NOMO-1 (cell line): ENCODE results near the gene BAIAP2L1.
"Not testable (repeated sequence)": the region's sequence is repeated elsewhere in the genome, so short reads cannot be mapped to it uniquely, and the experiment has no call there.

ENCODE experiments used
- DNase-seq, 2 experiments: peaks; one replicate each; lab custom pipeline; 2025; ENCODE audit not compliant: unreplicated experiment in 2 of 2; lab: John Stamatoyannopoulos, UW

BAIAP2L1 gene

DNA sequence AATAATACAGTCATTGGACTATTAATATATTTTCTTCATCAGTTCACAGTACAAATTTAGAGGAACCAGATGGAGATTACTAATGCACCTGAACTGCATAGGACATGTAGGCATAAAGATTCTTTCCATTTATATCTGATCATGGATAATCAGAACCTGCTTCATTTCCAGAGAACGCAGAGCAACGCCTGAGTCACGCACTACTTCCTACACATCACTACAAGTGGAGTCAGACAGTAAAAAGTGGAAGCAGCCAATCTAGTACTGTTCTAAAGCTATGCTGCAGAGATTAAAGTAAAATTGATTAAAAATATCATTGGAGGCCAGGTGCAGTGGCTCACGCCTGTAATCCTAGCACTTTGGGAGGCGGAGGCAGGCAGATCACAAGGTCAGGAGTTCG lies 76.1 kb downstream of the BAIAP2L1 start:
- DNase-seq: no peak

DNA sequence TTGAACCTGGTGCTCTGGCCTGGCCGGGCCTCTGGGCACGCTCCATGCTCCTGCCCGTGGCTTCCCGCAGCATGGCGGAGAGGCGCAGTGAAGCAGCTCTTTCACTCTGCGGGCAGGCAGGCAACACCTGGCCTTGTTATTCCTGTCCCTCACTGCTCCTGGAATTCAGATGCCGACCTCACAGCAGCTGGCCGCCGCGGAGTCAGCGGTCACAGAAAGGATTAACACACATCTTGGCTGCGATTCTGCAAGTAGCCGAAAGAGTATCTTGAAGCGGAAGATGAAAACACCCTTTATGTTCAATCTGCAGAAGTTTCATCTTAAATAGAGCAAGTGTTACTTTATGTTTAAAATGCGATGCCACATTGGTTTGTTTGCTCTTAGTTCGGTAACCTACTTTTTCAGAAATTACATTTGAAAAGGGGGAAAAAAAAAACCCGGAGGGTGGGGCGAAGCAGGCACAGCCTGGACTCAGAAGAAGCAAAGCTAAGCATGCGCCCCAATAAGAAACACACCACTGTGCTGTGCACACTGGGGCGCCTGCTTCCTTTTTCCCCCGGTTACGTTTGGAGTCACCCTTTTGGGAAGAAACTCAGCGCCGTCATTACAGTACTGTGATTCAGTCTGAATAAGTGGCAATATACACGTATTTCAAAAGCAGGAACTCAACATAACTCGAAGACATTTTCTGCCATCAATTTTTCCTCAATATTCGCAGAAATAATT lies 77.1 kb downstream of the BAIAP2L1 start:
- no peak for DNase-seq

DNA sequence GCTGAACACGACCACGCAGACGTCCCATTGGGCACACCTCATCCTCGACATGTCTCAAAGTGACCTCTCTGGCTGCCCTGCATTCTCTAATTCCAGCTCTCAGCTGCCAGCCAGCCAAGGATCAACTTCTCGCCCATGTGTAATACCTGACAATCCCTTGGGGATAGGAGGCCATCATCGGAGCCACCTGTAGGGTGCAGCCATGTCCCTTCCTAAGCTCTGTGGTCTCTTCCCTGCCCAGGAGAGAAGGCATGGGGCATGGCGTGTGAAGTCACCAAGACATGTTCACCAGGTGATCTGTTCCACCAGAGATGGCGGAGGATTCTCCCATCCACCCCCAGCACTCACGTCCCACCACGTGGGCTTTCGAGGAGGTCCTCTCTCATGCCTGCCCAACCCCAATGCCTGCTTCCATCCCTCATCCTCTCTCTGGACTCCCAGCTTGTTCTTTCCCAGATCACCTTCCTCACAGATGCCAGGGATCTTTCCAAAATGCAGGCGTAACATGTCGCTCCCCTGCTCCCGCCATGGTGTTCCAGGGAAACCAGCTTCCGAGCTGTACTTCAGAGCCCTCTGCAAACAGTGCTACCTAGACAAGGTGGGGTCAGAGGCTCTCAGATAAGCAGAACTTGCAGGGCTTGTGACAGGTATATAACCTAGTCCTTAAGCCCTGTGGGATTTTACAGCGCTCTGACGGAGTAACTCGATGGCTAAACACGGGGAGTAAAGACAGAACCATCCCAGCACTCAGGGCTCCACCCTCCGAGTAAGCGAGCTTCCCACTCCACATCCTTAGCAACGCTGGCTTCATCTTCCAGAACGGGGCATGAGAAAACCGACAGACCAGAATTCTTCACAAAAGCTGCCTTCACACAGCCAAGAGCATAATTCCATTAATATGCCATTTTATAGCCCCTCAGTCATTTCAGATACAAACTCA lies 78.3 kb downstream of the BAIAP2L1 start:
- no peak for DNase-seq

DNA sequence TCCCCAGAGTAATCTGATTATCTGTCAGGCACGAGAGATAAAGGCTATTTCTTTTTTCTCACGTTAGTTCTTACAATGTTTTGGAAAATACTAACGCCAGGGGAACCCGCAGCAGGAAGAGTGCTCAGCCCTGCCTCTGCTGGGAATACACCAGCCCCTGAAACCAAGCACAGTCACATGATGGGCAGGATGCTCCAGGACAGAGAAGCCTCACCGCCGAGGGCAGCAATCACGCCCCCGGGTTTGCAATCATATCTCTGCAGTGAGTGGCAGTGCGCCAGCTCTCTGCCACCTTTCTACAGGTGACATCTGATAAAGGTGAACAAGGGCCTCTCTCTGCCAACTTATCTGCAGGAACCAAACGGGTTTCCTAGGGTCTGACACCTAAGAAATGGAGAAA lies 79.6 kb downstream of the BAIAP2L1 start:
- no peak for DNase-seq

DNA sequence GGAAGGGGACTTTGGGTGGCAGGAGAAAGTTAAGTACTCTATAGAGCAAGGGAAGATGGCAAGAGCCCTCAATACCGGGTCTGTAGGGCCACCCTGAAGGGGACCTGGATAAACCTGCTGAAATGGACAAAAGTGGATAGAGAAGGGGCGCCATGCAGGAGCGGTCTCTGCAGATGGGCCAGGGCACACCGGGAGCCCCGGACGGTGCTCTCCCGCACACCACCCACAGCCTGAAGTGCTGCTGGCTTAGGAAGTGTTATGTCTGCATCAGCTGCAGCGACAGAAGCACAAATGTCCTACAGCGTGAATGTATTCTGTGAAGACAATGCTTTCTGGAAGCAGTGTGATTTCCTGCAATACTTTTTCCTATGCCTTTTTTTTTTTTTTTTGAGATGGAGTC lies 81.7 kb downstream of the BAIAP2L1 start:
- DNase-seq: no peak

DNA sequence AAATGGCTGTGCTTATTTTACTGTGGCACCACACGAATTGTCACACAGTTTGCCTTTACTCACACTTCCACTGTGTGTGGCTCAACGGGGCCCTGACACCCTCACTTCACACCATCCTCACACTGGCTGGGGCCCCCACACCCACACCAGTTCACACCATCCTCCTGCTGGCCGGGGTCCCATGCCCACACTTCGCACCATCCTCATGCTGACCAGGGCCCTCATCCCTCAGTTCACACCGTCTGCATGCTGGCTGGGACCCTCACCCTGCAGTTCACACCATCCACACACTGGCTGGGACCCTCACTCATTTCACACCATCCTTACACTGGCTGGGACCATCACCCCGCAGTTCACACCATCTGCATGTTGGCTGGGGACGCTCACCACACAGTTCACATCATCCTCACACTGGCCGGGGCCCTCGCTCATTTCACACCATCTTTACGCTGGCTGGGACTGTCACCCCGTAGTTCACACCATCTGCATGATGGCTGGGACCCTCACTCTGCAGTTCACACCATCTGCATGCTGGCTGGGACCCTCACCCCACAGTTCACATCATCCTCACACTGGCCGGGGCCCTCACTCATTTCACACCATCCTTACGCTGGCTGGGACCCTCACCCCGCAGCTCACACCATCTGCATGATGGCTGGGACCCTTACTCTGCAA lies 83.4 kb downstream of the BAIAP2L1 start:
- DNase-seq: no peak

DNA sequence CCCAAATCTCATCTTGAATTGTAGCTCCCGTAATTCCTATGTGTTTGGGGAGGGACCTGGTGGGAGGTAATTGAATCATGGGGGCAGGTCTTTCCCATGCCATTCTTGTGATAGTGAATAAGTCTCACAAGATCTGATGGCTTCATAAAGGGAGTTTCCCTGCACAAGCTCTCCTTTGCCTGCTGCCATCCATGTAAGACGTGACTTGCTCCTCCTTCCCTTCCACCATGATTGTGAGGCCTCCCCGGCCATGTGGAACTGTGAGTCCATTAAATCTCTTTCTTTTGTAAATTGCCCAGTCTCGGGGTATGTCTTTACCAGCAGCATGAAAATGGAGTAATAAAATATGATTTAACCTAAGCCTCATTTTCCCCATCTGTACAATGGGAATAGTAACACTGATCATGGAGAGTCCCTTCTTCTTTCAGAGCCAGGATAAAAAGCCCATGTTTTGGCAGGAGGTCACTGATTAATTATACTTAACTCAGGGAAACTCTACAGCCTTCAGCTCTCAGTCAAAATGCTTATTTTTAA lies 84.8 kb downstream of the BAIAP2L1 start:
- not testable (repeated sequence) for DNase-seq

DNA sequence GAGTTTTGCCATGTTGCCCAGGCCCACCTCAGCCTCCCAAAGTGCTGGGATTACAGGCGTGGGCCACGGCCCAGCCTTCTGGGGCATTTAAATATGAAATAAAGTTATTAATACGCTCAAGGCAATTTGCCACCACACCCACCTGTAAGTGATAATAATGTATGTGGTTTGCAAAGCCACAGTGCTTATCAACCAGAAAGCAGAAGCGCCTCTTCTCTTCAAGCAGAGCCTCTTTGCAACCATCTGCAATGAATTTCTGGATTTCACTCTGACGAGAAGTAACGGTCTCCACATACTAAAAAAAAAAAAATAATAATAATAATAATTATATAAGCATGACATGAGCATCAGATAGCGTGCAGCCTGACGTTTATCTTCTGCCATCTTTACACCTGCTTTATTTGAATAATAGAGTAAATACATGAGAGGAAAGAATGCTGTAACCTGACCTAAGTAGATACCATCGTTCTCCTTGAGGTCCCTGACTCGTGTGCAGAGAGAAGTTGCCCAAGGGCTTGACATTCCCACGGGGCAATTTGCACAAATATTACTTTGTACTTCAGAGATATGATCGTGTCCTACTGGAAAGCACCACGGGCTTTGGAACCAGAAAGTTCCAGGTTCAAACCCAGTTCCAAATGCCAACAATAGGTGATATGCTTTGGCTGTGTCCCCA lies 85.4 kb downstream of the BAIAP2L1 start:
- no peak for DNase-seq

DNA sequence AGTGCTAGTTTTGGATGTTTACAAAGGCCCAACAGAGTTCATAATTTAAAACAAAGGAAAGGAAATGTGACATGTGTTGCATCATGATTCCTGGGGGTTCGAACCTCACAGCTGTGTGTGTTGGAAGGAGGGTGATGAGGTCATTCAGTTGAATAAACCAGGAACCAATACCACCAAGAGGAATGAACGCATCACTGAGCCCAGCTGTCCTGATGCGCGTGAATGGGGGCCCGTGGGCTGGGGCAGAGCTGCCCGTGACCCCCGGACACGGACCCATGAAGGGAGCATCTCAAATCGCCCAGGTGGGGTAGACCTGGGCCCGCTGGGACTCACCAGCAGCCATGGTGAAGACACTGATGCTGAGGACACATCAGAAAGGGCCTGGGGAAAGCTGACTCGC lies 86.4 kb downstream of the BAIAP2L1 start:
- DNase-seq: no peak

DNA sequence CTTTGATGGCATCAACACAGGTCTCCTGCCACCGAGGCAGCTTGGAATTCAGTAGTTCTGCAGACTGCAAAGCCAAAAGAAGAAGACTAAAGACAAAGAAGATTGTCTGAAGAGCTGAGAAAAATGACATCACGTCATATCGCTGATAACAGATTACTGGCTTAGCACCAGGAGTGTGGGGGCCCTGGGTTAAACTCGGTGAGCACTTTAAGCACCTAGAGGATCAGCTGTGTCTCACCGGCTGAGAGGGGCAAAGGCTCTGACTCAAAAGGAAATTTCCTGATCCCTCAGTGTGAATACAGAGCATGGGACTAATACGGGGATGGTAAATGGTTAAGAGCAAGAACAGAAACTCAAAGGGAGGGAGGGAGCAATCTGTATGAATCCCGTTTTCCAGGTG lies 88.7 kb downstream of the BAIAP2L1 start:
- no peak for DNase-seq

DNA sequence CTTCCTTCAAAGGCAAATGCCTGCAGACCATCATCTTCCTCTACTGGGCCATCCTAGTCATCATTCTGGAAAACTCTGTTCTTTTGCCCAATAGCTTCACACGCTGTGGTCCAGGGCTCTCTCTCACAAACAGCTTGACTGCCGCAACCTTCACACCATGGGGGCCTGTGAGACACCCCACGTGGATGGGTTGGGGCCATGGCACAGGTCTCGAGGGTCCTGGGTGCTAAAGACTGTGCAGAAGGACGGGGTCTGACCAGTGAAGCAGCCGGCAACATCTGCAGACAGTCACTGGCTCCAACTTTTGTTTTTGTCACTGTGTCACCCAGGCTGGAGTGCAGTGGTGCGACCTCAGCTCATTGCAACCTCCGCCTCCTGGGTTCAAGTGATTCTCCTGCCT lies 91.3 kb downstream of the BAIAP2L1 start:
- no peak for DNase-seq

DNA sequence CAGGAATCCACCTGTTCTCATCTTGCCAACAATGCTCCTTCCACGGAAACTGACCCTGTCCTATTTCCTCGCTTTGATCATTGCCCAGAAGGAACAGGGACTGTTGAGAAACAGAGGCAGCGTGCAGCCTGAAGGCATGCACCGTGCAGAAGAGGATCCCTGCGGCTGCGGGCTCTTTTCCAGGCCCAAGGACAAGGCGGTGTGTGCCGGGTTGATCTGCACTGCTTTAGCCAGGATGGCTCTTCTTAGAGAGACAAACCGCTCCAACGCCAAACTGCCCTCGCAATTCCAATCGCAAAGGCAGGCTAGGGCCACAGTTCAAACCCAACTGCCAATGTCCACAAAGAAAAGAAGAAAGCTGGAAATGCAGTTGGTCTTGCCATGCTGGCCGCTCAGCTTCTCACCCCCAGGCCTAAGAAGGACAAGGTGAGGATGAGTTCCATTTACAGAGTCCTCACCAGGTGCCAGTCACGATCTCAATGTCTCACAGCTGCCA lies 92.9 kb downstream of the BAIAP2L1 start:
- DNase-seq: no peak

DNA sequence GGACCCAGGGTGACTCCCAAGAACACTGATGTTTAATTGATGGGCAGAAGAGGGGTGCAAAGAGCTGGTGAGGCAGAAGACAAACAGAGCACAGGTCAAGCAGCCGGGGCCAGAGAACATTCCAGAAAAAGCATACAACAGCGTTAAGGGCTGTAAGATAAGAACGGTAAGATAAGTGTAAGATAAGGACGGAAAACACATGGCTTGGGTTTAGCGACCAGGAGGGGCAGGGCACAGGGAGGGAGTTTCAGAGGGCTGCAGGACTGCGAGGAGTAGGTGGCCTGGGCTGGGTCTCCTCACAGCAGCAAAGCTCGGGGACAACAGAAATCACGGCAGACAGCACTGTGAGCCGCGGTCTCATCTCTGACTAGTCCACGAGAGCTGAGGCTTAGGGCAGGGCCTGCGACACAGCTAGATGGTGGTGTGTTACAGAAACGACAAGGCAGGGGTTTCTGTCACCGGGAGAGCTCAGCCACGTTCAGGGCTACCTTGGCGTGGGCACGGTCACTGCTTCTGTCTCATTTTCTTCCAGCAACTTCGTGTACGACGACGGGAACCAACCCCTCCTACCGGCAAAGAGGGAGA lies 94.8 kb downstream of the BAIAP2L1 start:
- DNase-seq: no peak

DNA sequence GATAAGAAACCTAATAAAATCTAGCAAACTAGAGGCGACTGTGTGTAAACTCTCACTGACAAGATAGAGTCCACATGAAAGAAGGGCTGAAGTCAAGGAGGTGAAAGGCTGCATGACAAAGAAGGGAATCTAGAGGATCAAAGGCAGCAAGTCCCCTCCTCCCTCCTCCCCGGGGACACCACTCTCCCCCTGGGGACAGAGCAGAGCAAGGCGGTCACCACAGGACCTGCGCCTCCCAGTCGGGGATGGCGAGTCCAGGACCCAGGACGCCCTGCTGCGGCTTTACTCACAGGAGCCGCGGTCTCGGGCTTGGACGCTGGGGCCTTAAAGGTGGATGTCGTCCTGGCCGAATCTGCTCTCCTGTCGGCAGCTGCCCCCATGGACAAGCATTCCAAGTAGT lies 97.0 kb downstream of the BAIAP2L1 start:
- no peak for DNase-seq

DNA sequence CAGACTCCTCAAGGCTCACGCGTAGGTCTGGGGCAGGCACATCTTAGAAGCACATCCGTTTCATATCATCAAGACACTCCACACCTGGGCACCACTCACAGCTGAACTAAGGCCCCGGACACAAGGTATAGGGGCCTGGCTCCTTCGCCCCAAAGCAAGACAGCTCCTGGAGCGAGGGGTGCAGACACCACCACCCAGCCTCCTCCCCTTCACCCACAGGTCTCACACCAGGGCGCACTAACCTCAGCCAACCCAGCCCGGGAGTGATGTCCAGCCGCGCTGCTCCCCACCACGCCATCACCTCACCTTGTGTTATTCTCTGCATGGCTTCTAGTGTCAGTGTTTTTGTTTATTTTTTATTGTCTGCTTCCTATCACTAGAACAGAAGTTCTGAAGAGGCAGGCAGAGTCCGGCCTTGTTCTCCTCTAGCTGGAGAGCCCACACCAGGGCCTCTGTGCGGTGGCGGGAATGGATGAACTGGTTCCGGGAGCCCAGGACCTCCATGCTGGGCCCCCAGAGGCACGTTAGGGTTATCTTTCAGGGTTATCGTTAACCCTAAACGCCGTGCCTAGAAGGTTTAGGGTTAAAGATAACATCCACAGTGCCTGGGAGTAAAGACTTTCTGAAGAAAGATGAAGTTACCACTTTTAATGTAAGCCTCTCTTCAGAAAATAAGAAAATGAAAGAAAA lies 97.6 kb downstream of the BAIAP2L1 start:
- DNase-seq: no peak

DNA sequence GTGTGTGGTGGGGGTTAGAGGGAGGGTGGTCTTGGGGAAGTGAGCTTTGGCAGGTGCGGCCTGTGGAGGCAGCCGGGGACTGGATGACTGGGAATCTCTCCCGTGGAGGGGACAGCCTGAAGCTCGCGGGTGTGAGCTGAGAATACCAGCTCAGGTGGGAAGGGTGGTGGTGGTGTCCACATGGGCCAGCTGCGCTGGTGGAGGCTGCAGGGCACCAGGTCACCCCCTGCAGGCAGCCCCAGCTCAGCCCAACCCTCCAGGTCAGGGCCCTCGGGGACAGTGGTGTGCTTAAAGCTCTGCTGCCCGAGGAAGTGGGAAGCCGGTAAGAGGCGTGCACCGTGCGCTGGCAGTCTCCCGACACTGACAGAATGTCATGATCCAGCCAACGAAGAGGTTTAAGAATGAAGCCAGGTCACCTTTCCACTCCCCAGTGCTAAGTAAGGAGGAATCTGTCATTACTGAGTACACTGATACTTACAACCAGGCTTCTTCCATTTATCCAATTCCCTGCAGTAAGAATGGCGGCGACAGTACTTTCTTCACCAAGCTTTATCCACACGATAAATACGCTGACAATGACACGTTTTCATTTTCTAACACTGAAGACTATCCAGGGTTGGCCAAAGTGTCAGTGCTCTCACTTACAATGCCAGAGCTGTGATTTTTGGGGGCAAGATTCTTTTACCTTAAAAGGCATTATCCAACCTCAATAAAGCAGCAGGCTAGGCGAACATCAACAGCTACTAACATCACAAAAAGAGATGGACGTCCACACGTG lies 99.0 kb downstream of the BAIAP2L1 start:
- no peak for DNase-seq

DNA sequence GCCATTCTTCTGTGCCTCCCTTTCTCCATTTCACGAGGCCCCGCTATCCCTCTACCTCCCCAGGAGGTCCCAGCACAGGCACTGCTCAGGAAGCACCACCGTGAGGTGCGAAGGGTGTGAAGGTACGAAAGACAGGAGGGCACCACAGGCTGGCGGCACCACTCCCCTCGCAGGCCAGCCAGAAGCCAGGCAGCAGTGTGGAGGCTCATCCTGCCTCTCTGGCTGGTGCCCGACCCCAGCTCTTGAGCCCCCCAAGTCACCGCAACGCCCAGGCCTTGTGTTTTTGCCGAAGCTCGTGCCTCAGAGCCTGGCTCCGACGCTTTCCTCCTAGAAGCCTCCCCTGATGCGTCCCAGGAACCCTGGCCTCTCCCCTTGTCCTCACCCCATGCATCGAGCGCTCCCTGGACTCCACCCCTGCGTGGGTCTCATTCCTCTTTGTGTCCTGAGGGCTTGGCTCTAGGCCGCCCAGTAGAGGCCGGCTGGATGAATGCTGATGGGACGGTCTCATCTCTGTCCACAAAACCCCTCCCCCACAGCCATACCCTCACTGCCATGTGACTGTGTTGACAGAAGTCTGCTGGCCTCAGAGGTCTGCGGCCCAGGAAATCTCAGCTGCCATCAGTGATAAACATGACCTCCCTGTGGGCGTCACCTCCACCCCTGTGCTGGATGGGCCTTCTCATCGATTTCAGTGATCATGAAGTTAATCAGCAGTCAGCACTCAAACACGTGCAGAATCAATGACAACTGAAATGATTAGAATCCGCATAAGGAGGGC lies 100.1 kb downstream of the BAIAP2L1 start:
- no peak for DNase-seq
